ENCODE measurements around the gene PLCL1.

GRCh38 chr2:197994751-197995150 is 190.4 kb downstream of the PLCL1 start:
- TF ChIP-seq POLR2A (IDR thresholded peaks at IDR 0.05) (no peak), CTCF (IDR thresholded peaks at IDR 0.05) (no peak)
